GM21737 (cell line): ENCODE measurements around the gene SRBD1.
"Not testable (repeated sequence)": the region's sequence is repeated elsewhere in the genome, so short reads cannot be mapped to it uniquely, and the experiment has no call there.

Experiments
- ATAC-seq: cut with Tn5 transposase; IDR thresholded peaks from one replicate; pipeline ENCODE4 v1.9.1; 2021; ENCODE audit warnings: mild to moderate bottlenecking, moderate library complexity; ENCODE audit not compliant: unreplicated experiment

The SRBD1 gene

GRCh38 chr2:45436456-45436855 is 174.6 kb downstream of the SRBD1 start:
- no peak for ATAC-seq

GRCh38 chr2:45435316-45435715 is 175.8 kb downstream of the SRBD1 start:
- ATAC-seq, result no peak

- no peak for ATAC-seq
Observed at GRCh38 chr2:45433363-45433762, 177.7 kb downstream of the SRBD1 start.

GRCh38 chr2:45432406-45432805 is 178.7 kb downstream of the SRBD1 start:
- ATAC-seq, result no peak

- not testable (repeated sequence) for ATAC-seq
Observed at GRCh38 chr2:45426025-45426424, 185.0 kb downstream of the SRBD1 start.

GRCh38 chr2:45422921-45423320 is 188.1 kb downstream of the SRBD1 start:
- no peak for ATAC-seq

GRCh38 chr2:45418532-45418931 is 192.5 kb downstream of the SRBD1 start:
- ATAC-seq, result no peak

- no peak for ATAC-seq
Observed at GRCh38 chr2:45415534-45416123, 195.4 kb downstream of the SRBD1 start.

- ATAC-seq, result no peak
Observed at GRCh38 chr2:45412754-45413379, 198.2 kb downstream of the SRBD1 start.

GRCh38 chr2:45409677-45410076 is 201.4 kb downstream of the SRBD1 start:
- no peak for ATAC-seq

GRCh38 chr2:45406621-45407020 is 204.4 kb downstream of the SRBD1 start:
- ATAC-seq, result no peak

GRCh38 chr2:45404807-45405297 is 206.2 kb downstream of the SRBD1 start:
- no peak for ATAC-seq

GRCh38 chr2:45403036-45403435 is 208.0 kb downstream of the SRBD1 start:
- ATAC-seq, result no peak

GRCh38 chr2:45401431-45401922 is 209.6 kb downstream of the SRBD1 start:
- ATAC-seq, result no peak

GRCh38 chr2:45399040-45399784 is 211.9 kb downstream of the SRBD1 start:
- ATAC-seq, result no peak

- no peak for ATAC-seq
Observed at GRCh38 chr2:45397292-45397691, 213.8 kb downstream of the SRBD1 start.

- no peak for ATAC-seq
Observed at GRCh38 chr2:45396671-45397070, 214.4 kb downstream of the SRBD1 start.

- ATAC-seq, result no peak
Observed at GRCh38 chr2:45394842-45395241, 216.2 kb downstream of the SRBD1 start.

GRCh38 chr2:45394216-45394615 is 216.9 kb downstream of the SRBD1 start:
- no peak for ATAC-seq

- ATAC-seq, result no peak
Observed at GRCh38 chr2:45391866-45392265, 219.2 kb downstream of the SRBD1 start.

- no peak for ATAC-seq
Observed at GRCh38 chr2:45390861-45391260, 220.2 kb downstream of the SRBD1 start.

GRCh38 chr2:45390441-45390840 is 220.6 kb downstream of the SRBD1 start:
- ATAC-seq, result no peak
